HCT116 (cell line): Measurements from ENCODE around the gene MLC1. TPM values are rescaled to one million over a fixed set of nuclear protein-coding genes. Genes with fewer than 3 reads are reported as not detected.

ENCODE experiments used
- ATAC-seq: fragments of 200-7000 bp; cut with Tn5 transposase; 2 replicates; pipeline ENCODE4 v1.9.1; 2020; ENCODE audit warnings: mild to moderate bottlenecking, moderate library complexity
- BruUV-seq: library from RNA; stranded (reverse); fragments of 400-500 nt; replicated peaks from 2 replicates; lab custom pipeline; 2021; lab: Mats Ljungman, UMichigan
- CTCF ChIA-PET: fragments of 300-600 bp; sonication (Branson Sonifier 250); formaldehyde crosslinking; loops from one replicate; lab custom pipeline; 2021; ENCODE audit warnings: antibody characterized with exemption; lab: Charles Lee
- POLR2A ChIA-PET: fragments of 300-600, 350-600 bp; sonication (Branson Sonifier 250); formaldehyde crosslinking; loops from one replicate; lab custom pipeline; 2021; ENCODE audit warnings: antibody characterized with exemption; lab: Charles Lee
- RAD21 ChIA-PET, 2 experiments: fragments of 300-600 bp; sonication (Branson Sonifier 250); formaldehyde crosslinking; loops; one replicate each; lab custom pipeline; 2023; ENCODE audit warnings: low total read pairs in 2 of 2; ENCODE audit not compliant: uncharacterized antibody in 2 of 2, unreplicated experiment in 2 of 2, low non-redundant PET in 1 of 2; lab: Charles Lee
- DNase-seq: peaks from one replicate; pipeline ENCODE4 v3.0.0-alpha.2; 2010; ENCODE audit warnings: low read depth, low spot score
- H2AFZ ChIP-seq: fragments of 200-600 bp; shearing (Covaris generic), sonication (generic); 2 replicates; pipeline ENCODE4 v1.6.1; 2017; ENCODE audit warnings: low read depth, mixed run types, mixed read lengths, antibody characterized with exemption, low read length; ENCODE audit not compliant: poor library complexity, severe bottlenecking
- H3K27ac ChIP-seq: 2 replicates; pipeline ENCODE4 v1.5.1; 2012; ENCODE audit warnings: low read depth, low read length
- H3K27me3 ChIP-seq: fragments of 200-600 bp; sonication (generic); 2 replicates; pipeline ENCODE4 v1.6.1; 2016; ENCODE audit warnings: mixed run types, low read length, mixed read lengths; ENCODE audit not compliant: insufficient read depth
- H3K36me3 ChIP-seq, 2 experiments: fragments of 200-500 bp in 1 of 2; fragments of 200-600 bp in 1 of 2; sonication (Bioruptor generic) in 1 of 2; sonication (generic) in 1 of 2; 2 replicates each; pipeline versions ENCODE4 v1.5.1 to v1.6.1; 2014 to 2016; ENCODE audit warnings: low read length in 2 of 2, inconsistent platforms in 1 of 2, mixed read lengths in 1 of 2, mixed run types in 1 of 2; ENCODE audit not compliant: insufficient read depth in 2 of 2, control insufficient read depth in 1 of 2
- H3K4me1 ChIP-seq, 2 experiments: fragments of 200-600 bp in 1 of 2; sonication (generic) in 1 of 2; 2 replicates each; pipeline versions ENCODE4 v1.5.1 to v1.6.1; 2012 to 2017; ENCODE audit warnings: low read length in 2 of 2, inconsistent platforms in 1 of 2, mild to moderate bottlenecking in 1 of 2, mixed read lengths in 1 of 2, mixed run types in 1 of 2, moderate library complexity in 1 of 2; ENCODE audit not compliant: insufficient read depth in 2 of 2, control insufficient read depth in 1 of 2
- H3K4me2 ChIP-seq: fragments of 200-600 bp; sonication (generic); 2 replicates; pipeline ENCODE4 v1.6.1; 2017; ENCODE audit warnings: mixed run types, low read length, mixed read lengths
- H3K4me3 ChIP-seq, 2 experiments: fragments of 200-600 bp in 1 of 2; sonication (generic) in 1 of 2; replicated peaks in 1 of 2; 2 replicates each; pipeline ENCODE4 v1.5.1; 2011 to 2016; ENCODE audit warnings: low read length in 2 of 2, control low read depth in 1 of 2, low read depth in 1 of 2, mild to moderate bottlenecking in 1 of 2, mixed read lengths in 1 of 2, mixed run types in 1 of 2
- H3K79me2 ChIP-seq: fragments of 200-600 bp; sonication (generic); 2 replicates; pipeline ENCODE4 v1.6.1; 2017; ENCODE audit warnings: mild to moderate bottlenecking, mixed run types, low read length, moderate library complexity, mixed read lengths; ENCODE audit not compliant: insufficient read depth
- H3K9ac ChIP-seq: fragments of 200-600 bp; sonication (generic); 2 replicates; pipeline ENCODE4 v1.6.1; 2016; ENCODE audit warnings: low read length, mixed read lengths
- H3K9me2 ChIP-seq: fragments of 200-600 bp; sonication (generic), shearing (Covaris generic); 2 replicates; pipeline ENCODE4 v1.6.1; 2017; ENCODE audit warnings: mixed run types, mild to moderate bottlenecking, moderate library complexity; ENCODE audit not compliant: insufficient read depth
- H3K9me3 ChIP-seq, 2 experiments: fragments of 200-500 bp in 1 of 2; fragments of 200-600 bp in 1 of 2; sonication (Bioruptor generic) in 1 of 2; sonication (generic) in 1 of 2; 2 replicates each; pipeline ENCODE4 v1.6.1; 2014 to 2017; ENCODE audit warnings: low read length in 2 of 2, mixed read lengths in 2 of 2, inconsistent platforms in 1 of 2, low read depth in 1 of 2, mild to moderate bottlenecking in 1 of 2, mixed run types in 1 of 2, moderate library complexity in 1 of 2; ENCODE audit not compliant: control insufficient read depth in 1 of 2, insufficient read depth in 1 of 2
- H4K20me1 ChIP-seq: fragments of 200-600 bp; sonication (generic), shearing (Covaris generic); 2 replicates; pipeline ENCODE4 v1.6.1; 2017; ENCODE audit warnings: mixed run types, mild to moderate bottlenecking, moderate library complexity; ENCODE audit not compliant: insufficient read depth
- ATF3 ChIP-seq: IDR thresholded peaks from 2 replicates; pipeline ENCODE4 v1.6.1; 2012
- CEBPB ChIP-seq: IDR thresholded peaks from 2 replicates; pipeline ENCODE4 v1.6.1; 2012; ENCODE audit warnings: low read depth
- ELF1 ChIP-seq: IDR thresholded peaks from 2 replicates; pipeline ENCODE4 v1.6.1; 2012; ENCODE audit warnings: low read depth, borderline replicate concordance
- FOSL1 ChIP-seq: IDR thresholded peaks from 2 replicates; pipeline ENCODE4 v1.6.1; 2012; ENCODE audit warnings: low read depth
- MAX ChIP-seq: IDR thresholded peaks from 2 replicates; pipeline ENCODE4 v1.6.1; 2012
- POLR2A ChIP-seq: IDR thresholded peaks from 2 replicates; pipeline ENCODE4 v1.7.0; 2011; ENCODE audit warnings: borderline replicate concordance; ENCODE audit not compliant: insufficient read depth, insufficient read length; ENCODE audit errors: extremely low read depth
- SP1 ChIP-seq: IDR thresholded peaks from 2 replicates; pipeline ENCODE4 v1.6.1; 2012; ENCODE audit warnings: low read depth
- SRF ChIP-seq: IDR thresholded peaks from 2 replicates; pipeline ENCODE4 v1.6.1; 2012; ENCODE audit warnings: low read depth
- TCF7L2 ChIP-seq: IDR thresholded peaks from 2 replicates; pipeline ENCODE4 v1.7.0; 2011; ENCODE audit warnings: borderline replicate concordance, inconsistent platforms; ENCODE audit not compliant: insufficient read depth, insufficient read length; ENCODE audit errors: extremely low read depth
- ZFX ChIP-seq: fragments of 450-650 bp; IDR thresholded peaks from 2 replicates; pipeline ENCODE4 v1.6.1; 2017
- intact Hi-C: fragments of 100-400 bp; cut with micrococcal nuclease; formaldehyde crosslinking; loops from 2 replicates; pipeline ENCODE4 v1.10.0; 2022
- total RNA-seq: library from RNA; stranded (reverse); gene quantifications from one replicate; pipeline ENCODE4 v1.2.1, GENCODE V29; 2021; ENCODE audit not compliant: unreplicated experiment

Gene MLC1
- total RNA-seq, 1 experiment from 2014 or later: not detected

- H3K27ac ChIP-seq: no peak overlapping the region
- RAD21 ChIA-PET: no interaction called here
- ATAC-seq (no peak), DNase-seq (no peak)
- intact Hi-C loops: no loop called here
- no peaks in the 10 kb centered on the region for H3K4me1 ChIP-seq
- H3K27me3 ChIP-seq: no peaks in the 10 kb centered on the region
- no peak overlapping the region for H3K4me2 ChIP-seq
- no peak overlapping the region for H3K9ac ChIP-seq
- no TSS peak for BruUV-seq
- no peak overlapping the region for H2AFZ ChIP-seq
- H4K20me1 ChIP-seq: no peaks in the 10 kb centered on the region
- H3K4me3 ChIP-seq: no peak overlapping the region
- no peaks in the 10 kb centered on the region for H3K79me2 ChIP-seq
- H3K9me3 ChIP-seq: no peaks in the 10 kb centered on the region
- CTCF ChIA-PET: no interaction called here
- POLR2A ChIA-PET: no interaction called here
- TF ChIP-seq MAX (no peak), ZFX (no peak), SRF (no peak), ELF1 (no peak), ATF3 (no peak), POLR2A (no peak), SP1 (no peak), FOSL1 (no peak), TCF7L2 (no peak), CEBPB (no peak)
- no peaks in the 10 kb centered on the region for H3K36me3 ChIP-seq
- H3K9me2 ChIP-seq: no peaks in the 10 kb centered on the region
These were observed 75.2 kb downstream of the MLC1 start for GRCh38 chr22:50009765-50010675.

Other genes starting within 250 kb of the MLC1 start
- gene ZBED4, start 231.6 kb downstream of the MLC1 start, total RNA-seq: 21.6 TPM
- gene ALG12, start 167.0 kb downstream of the MLC1 start, total RNA-seq: 16.6 TPM
- 45.8 TPM for gene CRELD2, start 166.8 kb downstream of the MLC1 start, total RNA-seq
- gene PIM3, start 124.7 kb downstream of the MLC1 start, total RNA-seq: 116 TPM
- gene IL17REL, start 72.7 kb downstream of the MLC1 start, total RNA-seq: not detected
- gene TTLL8, start 27.1 kb downstream of the MLC1 start, total RNA-seq: not detected
- gene MOV10L1, start 4.6 kb upstream of the MLC1 start, total RNA-seq: not detected
- gene PANX2, start 85.3 kb upstream of the MLC1 start, total RNA-seq: 8.0 TPM
- 90.3 TPM for gene TRABD, start 100.5 kb upstream of the MLC1 start, total RNA-seq
- 29.6 TPM for gene SELENOO, start 115.6 kb upstream of the MLC1 start, total RNA-seq
- 38.6 TPM for gene TUBGCP6, start 159.6 kb upstream of the MLC1 start, total RNA-seq
- 67.5 TPM for gene HDAC10, start 165.8 kb upstream of the MLC1 start, total RNA-seq
- gene MAPK12, start 176.3 kb upstream of the MLC1 start, total RNA-seq: 86.7 TPM
- gene MAPK11, start 185.0 kb upstream of the MLC1 start, total RNA-seq: 19.3 TPM
- 236 TPM for gene PLXNB2, start 222.2 kb upstream of the MLC1 start, total RNA-seq
- gene DENND6B, start 241.6 kb upstream of the MLC1 start, total RNA-seq: 11.0 TPM